GM18526 (cell line): ENCODE results near the gene EIF4G1.

Source experiments
- POLR2A ChIP-seq: IDR thresholded peaks from 3 replicates; pipeline ENCODE4 v1.6.1; 2011; ENCODE audit not compliant: insufficient read length; ENCODE audit errors: extremely low read depth

Gene EIF4G1

DNA sequence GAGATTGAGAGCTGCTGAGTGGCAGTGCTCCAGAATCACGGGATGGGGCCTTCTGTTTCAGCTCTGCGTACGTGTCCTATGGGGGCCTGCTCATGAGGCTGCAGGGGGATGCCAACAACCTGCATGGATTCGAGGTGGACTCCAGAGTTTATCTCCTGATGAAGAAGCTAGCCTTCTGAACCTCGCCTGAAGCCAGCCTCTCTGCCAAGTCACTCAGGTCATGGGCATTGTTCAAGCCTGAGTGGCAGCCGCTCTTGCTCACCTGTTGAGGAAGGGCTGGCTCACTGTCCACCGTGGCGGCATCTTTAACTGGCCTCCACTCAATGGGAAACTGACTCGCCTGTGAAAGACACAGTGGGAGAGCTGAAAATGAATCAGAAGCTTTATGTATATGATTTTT lies 53.7 kb downstream of the EIF4G1 start:
- TF ChIP-seq POLR2A = no peak

DNA sequence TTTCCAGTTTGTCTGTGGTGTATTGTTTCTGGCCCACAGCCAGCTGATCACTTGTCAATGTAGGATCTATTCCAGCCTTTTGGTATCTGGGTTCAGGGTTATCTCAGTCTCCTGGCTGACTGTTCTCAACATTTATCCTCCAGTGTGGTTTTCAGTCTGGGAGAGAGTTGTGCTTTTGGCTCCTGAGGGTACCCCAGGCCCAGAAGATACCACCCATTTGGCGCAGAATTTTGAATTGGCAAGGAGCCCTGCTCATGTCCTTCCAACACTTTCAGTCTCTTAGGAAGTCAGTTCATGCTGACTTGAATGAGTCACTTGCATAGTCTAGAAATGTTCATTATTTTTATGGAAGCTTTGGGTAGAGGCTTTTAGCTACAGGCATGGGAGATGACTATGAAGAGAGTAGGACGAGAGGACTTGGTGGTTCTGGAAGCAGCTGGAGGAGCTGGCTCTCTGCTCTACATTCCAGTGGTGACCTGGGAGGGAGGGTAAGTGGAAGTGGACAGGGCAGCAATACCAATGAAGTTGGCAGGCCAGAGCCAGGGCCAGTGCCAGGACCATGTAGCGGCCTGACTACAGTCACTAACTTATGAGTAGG lies 54.3 kb downstream of the EIF4G1 start:
- TF ChIP-seq POLR2A = no peak

DNA sequence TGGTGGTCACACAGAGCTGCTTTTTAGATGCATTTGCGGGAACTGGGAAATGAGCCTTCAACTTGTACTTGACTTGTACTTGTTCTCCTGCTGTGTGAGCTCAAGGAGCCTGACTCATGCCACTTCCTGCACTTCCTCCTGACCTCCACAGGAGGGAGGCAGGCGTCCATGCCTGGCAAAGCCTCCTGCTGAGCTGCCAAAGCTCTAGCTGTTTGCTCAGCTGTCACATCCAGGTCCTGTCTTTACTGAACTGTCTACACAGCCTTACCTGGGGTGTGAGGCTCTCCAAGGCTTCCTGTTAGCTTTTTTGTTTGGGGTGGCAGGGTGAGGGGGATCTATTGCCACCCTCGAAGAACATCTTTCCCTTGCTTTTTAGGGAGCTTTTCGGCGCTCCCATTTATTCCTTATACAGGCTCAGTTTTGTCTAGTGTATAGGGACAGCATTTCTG lies 57.2 kb downstream of the EIF4G1 start:
- no peak for TF ChIP-seq POLR2A

DNA sequence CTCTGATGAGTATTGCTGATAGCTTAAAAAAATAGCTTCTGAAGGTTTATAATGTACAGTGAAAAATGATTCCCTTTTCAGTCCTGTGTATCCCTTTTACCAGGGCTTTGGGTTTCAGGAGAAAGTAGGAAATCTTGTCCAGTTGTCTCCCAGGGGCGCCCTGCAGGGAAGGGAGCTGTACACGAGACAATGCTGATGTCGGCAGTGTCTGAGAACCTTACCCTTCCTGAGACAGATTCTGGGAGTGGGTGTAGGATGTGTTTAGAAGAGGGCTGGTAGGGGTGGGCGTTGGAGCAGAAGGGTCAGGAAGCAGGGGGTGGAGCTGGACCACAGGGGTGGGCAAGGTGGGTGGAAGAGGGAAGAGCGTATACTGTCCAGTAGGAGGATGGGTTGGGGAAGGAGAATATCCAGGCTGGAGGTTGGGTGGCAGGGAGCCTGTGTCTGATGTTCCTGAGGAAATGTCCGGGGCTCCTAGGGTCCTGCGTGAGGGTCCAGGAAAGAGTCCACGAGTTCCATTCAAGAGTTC lies 58.0 kb downstream of the EIF4G1 start:
- no peak for TF ChIP-seq POLR2A

DNA sequence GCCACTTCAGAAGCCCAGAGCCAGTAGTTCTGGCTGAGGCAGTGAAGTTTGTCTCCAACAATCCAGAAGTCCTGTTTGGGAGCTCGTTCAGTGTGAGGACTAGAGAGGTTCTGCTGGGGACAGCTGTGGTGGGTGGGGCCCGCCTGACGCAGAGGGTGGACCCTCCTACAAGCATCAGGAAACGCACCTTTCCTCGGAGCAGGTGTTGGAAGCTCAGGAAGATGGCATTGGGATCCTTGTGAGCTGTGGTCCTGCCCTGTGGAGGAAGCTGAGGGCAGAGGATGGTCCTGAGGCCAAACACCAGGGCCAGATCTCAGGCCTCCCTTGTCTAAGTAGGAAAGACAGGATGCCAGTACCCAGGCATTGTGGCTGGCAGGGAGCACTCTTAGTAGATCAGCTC lies 58.5 kb downstream of the EIF4G1 start:
- no peak for TF ChIP-seq POLR2A

DNA sequence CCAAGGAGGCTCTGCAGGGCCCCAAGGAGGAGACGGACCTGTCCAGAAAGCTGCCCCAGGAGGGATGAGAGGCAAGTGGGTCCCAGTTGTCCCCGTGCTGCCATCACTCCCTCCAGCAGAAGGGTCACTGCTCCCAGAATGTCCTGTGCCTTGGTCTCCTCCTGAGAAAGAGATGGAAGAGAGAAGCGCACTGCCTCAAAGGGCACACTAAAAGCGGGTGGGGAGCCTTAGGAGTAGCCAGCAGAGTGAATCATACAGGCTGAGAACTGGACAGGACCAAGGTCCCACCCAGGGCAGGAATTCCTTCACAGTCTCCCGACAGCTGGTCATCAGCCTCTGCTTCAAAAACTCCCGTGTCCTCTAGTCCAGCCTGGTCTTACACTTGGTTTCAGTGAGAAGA lies 59.0 kb downstream of the EIF4G1 start:
- no peak for TF ChIP-seq POLR2A

DNA sequence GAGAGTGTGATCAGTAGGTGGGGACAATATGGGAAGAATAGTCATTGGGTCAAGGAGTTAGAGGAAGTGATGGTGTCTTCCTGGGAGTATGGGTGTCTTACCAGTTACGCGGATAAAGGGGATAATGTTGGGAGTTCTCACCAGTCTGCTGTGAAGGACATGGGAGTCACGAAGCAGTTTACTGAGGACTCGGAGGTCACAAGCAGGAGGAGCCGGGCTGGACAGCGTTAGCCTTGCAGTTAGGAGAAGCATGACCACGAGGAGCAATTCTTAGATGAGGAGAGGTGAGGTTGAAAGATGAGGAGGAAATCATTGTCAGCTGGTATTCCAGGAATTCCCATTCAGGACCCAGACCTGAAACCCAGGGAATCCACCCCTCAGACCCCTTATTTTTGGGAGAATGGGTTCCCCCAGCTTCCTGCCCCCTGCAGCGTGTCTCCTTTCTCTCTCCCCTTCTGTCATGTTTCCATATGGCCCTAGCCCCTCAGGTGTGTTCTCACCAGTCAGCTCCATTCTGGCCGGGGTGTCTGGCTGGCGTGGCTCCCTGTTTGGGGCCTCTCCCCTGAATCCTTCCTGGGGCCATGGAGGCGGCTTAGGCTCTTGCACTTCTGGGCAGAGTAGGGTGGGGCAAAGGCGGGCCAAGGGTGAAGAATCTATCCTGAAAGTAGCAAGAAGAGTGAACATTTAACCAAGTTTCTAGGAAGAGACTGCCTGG lies 61.5 kb downstream of the EIF4G1 start:
- TF ChIP-seq POLR2A = no peak

DNA sequence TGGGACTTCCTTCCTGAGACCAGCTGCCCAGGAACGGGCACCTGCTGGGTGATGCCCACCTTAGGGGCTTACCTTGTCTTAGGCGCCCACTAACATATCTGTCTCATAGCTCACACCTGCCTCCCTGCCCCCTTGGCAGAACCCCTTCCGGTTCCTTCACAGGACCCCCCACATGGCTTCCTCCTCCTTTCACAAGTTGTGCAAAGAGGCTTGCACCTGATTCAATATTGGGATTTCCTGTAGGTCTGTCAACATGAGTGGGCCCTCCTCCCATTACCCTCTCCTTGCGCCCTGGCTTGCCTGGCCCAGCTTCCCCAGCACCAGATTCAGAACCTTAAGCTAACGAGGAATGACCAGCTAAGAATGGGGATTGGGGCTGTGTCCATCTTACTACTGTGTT lies 63.0 kb downstream of the EIF4G1 start:
- no peak for TF ChIP-seq POLR2A

DNA sequence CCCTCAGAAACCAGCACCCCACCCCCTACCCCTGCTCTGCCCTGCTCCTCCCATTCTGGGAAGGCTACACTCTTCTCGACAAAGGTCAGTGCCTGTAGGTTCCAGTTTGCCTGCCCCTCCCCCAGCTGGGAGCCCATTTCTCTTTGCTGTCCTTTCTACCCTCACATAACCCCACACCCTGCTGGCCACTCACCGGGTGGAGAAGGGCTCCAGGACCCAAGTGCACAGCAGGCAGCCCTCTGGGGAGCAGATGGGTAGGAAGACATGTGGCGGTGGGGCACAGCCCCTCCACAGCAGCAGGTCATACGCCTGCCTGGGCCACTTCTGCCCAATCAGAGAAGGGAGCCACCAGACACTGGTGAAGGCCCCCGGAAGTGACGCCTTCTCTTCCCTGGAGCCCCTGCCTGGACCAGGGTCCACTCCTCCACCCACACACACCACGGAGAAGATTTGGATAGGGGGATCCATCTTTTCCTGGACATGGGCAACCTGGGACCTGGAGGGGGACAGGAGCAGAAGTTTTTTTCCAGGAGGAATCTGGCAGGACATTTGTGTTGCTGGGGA lies 63.6 kb downstream of the EIF4G1 start, which contains the start of gene THPO:
Gene THPO, minus strand, starts transcription at position 326 of the 564 bp plus-strand sequence. CDS start 1,948 bp downstream, outside the sequence.
- no peak for TF ChIP-seq POLR2A

DNA sequence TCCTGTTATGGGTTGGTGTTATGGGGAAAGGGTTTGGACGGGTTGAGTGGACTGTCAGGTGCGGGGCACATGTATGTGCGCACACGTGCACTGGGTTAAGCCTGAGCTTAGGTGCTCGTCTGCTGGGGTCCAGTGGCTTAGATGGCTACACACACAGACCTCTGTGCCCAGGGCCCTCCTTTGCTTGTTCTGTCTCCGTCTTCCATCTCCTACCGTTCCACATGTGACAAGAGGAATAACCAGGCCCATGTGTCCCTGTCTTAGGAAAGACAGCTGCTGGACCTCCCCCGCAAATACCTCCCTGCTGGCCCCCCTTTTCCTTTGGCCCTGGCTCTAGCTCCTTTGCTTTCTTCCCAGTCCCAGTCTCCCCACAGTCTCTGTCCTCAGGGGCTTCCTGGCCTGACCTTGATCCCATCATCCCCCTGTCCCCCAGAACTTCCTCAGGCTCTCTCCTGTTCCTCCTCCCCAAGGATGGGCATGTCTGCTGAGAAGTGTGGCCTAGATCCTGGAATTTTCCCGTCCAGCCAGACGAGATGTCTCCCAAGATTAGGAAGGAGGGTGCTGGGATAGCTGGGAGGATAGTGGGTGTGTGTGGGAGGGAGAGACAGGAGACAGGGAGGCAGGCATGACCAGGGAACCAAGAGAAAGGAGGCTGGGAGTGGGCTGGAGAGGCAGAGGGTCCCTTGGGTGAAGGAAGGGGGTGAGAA lies 64.4 kb downstream of the EIF4G1 start:
- no peak for TF ChIP-seq POLR2A

DNA sequence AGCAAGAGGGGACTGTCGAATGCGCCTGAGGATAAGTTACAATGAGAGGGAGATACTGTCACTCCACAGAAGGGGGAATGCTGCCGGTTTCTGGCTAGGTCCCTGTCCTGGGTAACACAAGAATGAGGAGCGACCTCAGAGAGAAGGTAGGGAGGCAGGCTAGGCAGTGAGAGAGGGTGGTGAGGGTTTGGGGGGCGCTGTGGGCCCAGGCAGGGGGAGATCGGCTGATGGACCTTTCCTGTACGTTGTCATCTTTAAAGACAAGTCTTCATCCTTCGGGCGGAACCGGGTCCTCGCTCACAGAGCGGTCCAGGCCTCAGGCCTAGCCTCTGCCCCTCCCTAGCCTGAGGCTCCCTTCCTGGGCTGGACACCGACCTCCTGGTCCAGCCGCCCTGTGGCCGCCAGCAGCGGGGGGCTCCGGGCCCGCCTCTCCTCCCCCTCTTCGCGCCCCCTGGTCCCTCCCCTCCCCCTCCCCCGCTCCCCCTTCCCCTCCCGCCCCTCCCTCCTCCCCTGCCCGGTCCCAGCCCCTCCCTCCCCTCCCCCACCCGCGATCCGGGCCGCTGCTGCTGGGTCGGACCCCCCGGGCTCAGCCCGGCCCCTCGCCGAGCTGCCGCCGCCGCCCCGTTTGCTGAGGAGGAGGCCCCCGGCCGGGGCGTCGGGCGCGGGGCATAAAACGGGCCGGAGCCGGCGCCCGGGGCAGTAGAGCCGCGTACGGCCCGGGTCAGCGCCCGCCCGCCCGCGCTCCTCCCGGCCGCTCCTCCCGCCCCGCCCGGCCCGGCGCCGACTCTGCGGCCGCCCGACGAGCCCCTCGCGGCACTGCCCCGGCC lies 65.2 kb downstream of the EIF4G1 start, which contains the start of gene CHRD:
Gene CHRD, plus strand, starts transcription at position 697 of the 827 bp plus-strand sequence. CDS start 265 bp downstream, outside the sequence.
- no peak for TF ChIP-seq POLR2A

DNA sequence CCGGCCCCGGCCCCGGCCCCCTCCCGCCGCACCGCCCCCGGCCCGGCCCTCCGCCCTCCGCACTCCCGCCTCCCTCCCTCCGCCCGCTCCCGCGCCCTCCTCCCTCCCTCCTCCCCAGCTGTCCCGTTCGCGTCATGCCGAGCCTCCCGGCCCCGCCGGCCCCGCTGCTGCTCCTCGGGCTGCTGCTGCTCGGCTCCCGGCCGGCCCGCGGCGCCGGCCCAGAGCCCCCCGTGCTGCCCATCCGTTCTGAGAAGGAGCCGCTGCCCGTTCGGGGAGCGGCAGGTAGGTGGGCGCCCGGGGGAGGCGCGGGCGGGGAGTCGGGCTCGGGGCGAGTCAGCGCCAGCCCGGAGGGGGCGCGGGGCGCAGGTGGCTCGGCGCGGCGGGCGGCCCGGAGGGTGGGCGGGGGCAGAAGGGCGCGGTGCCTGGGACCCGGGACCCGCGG lies 65.8 kb downstream of the EIF4G1 start:
- no peak for TF ChIP-seq POLR2A

DNA sequence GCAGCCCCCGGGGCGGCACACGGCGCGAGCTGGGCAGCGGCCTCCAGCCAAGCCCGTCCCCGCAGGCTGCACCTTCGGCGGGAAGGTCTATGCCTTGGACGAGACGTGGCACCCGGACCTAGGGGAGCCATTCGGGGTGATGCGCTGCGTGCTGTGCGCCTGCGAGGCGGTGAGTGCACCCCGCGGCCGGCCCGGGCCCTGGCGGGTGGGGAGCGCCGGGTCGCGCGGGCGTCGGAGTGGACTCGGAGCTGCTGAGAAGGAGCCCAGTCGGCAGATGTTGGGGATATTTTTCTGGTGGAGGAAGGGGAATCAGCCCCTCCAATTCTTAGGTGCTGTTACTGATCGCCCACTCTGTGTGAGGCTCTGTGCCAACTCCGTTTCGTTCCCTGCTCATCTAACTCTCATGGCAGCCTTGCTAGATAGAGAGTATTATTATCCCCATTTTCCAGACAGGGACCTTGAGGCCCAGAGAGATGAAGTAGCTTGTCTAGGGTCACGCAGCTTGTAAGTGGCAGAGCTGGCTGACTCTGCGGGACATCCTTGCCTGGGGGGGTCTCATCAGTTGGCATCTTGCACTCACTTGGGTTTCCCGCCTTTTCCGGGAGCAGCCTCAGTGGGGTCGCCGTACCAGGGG lies 66.3 kb downstream of the EIF4G1 start:
- TF ChIP-seq POLR2A = no peak
